IPS-18c (cell line): ENCODE data around the gene CGB7.
"Not testable (repeated sequence)": the region's sequence is repeated elsewhere in the genome, so short reads cannot be mapped to it uniquely, and the experiment has no call there.

Experiments used
- H3K4me3 ChIP-seq: 2 replicates; pipeline ENCODE4 v1.7.0; 2013; ENCODE audit warnings: low read depth, mild to moderate bottlenecking, low read length, moderate library complexity; ENCODE audit not compliant: insufficient read depth
- H3K9me3 ChIP-seq: one replicate; pipeline ENCODE4 v1.6.1; 2013; ENCODE audit warnings: mild to moderate bottlenecking, low read length, moderate library complexity; ENCODE audit not compliant: control insufficient read depth, insufficient read depth

The CGB7 gene

GRCh38 chr19:49025088-49025487, 32.5 kb downstream of the CGB7 start:
- H3K9me3 ChIP-seq, H3K4me3 ChIP-seq: not testable (repeated sequence)

GRCh38 chr19:49024233-49024632, 33.3 kb downstream of the CGB7 start, which contains the start of gene CGB3:
Gene CGB3 (minus strand): TSS chr19:49024333. CDS start chr19:49023971, 362 bp downstream.
- H3K9me3 ChIP-seq, H3K4me3 ChIP-seq: not testable (repeated sequence)

DNA sequence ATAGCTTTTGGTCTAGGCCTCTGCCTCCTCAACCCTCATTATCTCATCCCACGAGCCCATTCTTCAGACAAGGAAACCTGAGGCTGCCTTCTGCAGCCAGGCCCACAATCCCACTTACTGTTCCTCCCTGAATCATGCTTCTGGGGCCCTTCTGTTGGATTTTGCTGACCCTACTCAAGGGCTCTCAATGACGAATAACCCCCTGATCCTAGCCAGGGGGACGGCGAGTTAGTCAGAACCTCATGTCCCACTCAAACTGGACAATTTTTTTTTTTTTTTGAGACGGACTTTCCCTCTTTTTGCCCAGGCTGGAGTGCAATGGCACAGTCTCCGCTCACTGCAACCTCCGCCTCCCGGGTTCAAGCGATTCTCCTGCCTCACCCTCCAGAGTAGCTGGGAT, 35.4 kb downstream of the CGB7 start:
- H3K4me3 ChIP-seq, result no peak overlapping the region
- no peaks in the 10 kb centered on the region for H3K9me3 ChIP-seq

DNA sequence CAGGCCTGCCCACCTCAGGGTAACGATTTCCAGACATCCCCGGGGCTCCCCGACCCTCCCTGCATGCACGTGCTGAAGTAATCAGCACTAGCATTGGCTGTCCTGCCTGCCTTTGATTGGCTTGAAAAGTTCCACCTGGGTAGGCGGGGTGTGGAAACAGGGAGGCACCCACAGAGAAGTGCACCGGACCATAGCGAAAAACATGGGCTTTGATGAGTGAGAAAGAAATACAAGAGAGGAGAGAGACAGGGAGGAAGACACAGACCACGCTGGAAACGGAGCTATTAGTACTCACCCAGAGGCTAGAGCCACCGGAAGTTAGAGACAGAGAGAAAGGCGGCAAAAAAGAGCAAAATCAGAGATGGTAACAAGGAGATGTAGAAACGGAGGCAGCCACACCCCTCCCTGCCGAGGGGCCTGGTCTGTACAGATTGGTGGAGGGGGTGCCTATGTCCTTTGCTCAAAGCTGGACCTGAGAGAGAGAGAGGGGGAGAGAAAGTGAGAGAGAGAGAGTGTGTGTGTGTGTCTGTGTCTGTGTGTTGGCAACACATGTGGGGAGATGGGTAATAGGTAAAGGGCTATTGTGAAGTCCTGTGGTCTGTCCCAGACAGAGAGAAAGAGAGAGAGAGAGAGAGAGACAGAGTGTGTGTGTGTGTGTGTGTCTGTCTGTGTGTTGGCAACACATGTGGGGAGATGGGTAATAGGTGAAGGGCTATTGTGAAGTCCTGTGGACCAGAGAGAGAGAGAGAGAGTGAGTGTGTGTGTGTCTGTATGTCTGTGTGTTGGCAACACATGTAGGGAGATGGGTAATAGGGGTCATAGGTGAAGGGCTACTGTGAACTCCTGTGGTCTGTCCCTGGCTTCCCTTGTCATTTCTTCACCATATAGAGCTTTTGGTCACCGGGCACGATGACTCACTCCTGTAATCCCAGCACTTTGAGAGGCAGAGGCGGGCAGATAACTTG, 36.3 kb downstream of the CGB7 start:
- Histone ChIP-seq H3K9me3 (no peaks in the 10 kb centered on the region), H3K4me3 (no peak overlapping the region)

GRCh38 chr19:49020342-49020741, 37.2 kb downstream of the CGB7 start:
- Histone ChIP-seq H3K4me3 (no peak overlapping the region), H3K9me3 (no peaks in the 10 kb centered on the region)

DNA sequence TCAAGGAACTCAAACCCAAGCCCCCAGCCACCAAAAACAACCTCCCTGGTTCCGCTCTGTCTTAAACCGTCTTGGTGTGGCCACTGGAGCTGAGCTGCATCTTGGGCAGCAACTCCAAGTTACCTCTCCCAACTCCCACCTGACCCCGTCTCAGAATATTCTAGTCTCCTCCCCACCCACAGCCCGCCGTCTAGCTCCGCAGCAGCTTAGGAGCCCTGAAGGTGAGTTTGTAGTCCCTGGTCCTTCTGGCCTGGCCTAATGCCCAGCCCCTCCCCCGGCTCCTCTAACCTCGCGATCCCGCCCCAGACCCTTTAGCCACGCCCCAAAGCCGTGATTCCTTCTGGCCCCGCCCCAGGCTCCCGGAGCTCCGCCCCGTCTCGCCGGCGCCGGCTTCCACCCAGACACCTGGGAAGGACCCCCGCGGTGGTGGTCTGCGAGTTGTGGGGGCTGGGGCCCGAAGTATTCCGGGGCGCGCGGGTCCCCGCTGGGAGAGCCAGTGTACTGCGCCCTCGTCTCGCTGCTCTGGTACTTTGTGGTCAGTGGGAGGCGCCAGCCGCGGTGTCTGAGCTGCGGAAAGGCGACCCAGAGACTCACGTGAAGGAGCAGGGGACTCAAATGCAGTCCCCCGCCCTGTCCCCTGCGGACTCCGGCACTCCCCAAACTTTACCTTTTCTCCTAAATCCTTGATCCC, 38.2 kb downstream of the CGB7 start:
- H3K4me3 ChIP-seq, result peak overlapping the region; percentile 56; the same call in 1 of the 2 replicates

DNA sequence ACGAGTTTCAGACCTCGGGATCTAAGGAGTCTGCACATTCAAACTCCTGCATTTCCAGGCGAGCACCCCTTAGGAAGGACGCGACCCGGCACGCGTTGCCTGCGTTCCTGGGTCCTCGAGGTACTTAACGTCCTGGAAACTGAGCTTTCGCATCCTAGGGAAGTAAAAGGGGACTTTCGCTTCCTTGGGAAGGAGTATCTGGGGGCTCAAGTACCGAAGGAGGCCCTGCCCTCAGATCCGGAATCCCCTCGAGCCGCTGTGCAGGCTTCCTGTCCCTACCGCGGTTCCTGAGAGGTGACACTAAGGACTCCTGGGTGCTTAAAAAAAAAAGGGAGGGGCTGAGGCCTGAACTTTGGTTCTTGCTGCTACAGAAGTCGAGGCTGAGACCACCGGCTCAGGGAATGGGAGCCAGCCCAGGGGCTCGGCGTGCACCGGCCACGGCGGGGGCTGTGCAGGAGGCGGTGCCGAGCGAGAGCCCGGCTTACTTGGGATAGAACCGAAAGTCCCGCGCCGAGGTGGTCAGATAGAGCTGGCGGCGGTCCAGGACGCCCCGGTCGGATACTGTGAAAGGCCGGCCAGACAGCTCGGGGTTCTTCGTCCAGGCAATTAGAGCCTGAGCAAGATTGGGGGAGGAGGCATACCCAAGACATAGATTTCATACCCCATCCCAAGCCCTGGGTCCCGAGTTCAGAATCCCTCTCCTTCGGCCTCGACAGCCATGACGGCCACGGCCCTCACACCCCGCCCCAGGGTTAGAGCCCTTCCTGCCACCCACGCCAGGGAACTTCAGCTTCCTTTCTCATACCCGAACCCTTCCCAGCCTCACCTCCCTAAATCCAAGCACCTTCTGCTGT, 38.9 kb downstream of the CGB7 start:
- H3K4me3 ChIP-seq, result peak overlapping the region; percentile 50
- not testable (repeated sequence) for H3K9me3 ChIP-seq

More for the DNA sequence above, 38.2 kb downstream of the CGB7 start:
- no peaks in the 10 kb centered on the region for H3K9me3 ChIP-seq

DNA sequence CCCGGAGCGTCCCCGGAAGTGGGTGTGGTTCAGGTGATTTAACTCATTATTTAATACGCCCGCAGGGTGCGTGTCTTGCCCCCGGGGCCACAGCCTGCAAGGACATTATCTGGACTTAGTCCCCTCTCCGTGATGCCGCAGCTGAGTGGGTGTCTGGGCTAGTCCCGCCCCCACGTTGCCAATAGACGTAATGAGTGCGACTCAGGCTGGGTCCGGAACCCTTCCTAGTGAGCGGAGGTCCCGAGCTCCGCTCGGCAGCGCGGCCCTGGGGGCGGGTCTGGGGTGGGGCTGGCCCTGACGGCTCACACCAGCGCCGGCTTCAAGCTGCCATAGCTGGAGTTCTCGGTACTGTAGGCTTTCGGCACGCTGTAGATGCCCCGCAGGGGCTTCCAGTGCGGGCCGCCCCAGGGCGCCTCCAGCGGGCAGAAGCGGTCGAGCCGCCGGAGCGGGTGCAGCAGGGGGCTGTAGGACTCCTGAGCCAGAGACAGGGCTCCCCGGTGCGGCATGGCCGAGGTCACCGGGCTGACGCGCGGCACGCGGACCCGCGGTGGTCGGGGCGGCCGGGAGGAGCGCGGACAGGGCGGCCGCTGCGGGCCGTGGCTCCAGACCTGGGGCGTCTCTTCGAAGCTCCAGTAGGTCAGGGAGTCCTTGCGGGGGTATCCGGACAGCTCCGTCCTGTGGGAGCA, 39.7 kb downstream of the CGB7 start:
- Histone ChIP-seq H3K9me3 (no peaks in the 10 kb centered on the region), H3K4me3 (peak overlapping the region; percentile 50)

DNA sequence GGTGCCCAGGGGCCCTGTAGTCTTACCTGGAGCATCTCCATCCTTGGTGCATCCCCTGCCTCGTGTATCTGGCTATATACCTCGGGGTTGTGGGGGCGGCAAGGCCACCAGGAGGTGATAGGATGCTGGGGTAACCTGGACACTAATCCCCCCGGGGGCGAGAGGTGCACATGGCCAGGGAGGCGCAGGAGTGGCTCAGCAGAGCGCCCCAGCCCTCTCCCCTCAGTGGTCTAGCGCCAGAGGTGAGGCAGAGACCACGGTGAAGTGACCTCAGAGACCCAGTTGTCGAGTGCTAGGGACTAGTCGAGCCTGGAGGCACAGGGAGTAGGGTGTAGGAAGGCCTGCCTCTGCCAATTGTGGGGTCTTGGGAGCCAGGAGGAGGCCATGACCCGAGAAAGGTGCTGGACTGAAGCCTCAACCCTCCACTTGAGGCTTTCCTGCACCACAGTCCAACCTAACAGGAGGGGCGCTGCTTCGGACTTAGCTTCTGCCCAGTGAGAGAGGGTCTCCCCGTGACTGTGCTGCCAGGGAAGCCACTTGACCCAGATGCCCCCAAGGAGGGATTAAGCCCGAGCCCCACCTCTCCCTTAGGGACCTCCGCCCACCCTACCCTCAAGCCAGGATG, 40.4 kb downstream of the CGB7 start, which contains the start of gene LHB:
Gene LHB, minus strand, starts transcription at position 51 of the 625 bp plus-strand sequence. Its CDS starts 10 bp downstream, at position 41.
- Histone ChIP-seq H3K9me3 (no peaks in the 10 kb centered on the region), H3K4me3 (peak within 1 kb of the TSS; percentile 50)

DNA sequence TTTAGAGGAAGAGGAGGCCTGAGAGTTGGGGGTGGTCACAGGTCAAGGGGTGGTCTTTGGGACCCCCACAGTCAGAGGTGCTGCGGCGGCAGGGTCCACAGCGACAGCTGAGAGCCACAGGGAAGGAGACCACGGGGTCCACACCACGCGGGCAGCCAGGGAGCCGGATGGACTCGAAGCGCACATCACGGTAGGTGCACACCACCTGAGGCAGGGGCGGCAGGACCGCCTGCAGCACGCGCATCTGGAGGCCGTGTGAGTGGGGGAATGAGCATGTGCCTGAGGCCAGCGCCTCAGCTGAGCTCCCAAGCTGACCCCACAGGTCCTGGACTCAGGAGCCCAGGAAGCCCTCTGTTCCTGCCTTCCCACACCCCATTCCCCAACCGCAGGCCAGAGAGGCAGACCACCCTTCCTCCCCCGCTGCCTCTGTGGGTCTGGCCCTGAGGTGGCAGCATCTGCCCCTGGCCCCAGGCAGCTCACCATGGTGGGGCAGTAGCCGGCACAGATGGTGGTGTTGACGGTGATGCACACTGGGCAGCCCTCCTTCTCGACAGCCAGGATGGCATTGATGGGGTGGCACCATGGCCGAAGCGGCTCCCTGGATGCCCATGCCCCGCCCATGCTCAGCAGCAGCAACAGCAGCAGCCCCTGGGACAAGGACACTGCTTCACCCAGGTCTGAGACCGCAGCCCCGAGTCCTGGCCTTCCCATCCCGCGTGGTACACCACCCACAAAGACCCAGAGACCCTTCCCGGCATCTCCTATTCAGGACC, 41.3 kb downstream of the CGB7 start:
- Histone ChIP-seq H3K4me3 (no peak overlapping the region), H3K9me3 (no peaks in the 10 kb centered on the region)

GRCh38 chr19:49014870-49015255, 42.7 kb downstream of the CGB7 start:
- Histone ChIP-seq H3K9me3 (no peaks in the 10 kb centered on the region), H3K4me3 (no peak overlapping the region)

- no peaks in the 10 kb centered on the region for H3K9me3 ChIP-seq
- no peak overlapping the region for H3K4me3 ChIP-seq
Observed at GRCh38 chr19:49014123-49014869, 43.3 kb downstream of the CGB7 start.

- no peak overlapping the region for H3K4me3 ChIP-seq
- H3K9me3 ChIP-seq, result no peaks in the 10 kb centered on the region
Observed at GRCh38 chr19:49011194-49011593, 46.4 kb downstream of the CGB7 start.

- Histone ChIP-seq H3K4me3 (no peak overlapping the region), H3K9me3 (no peaks in the 10 kb centered on the region)
Observed at GRCh38 chr19:49010453-49010852, 47.1 kb downstream of the CGB7 start.

DNA sequence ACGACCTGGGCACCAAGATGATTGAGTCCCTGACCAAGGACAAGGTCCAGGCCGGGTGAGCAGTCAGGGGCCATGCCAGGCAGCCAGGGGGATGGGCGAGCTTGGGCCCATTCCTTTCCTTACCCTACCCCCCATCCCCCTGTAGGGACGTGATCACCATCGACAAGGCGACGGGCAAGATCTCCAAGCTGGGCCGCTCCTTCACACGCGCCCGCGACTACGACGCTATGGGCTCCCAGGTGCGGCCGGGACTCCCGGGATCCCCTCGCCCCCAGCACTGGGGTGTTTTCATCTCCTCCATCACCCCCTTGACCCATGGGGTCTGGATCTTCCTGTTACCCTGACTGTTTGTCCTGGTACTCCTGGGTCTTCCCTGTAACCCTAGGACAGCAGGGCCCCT, 47.7 kb downstream of the CGB7 start:
- H3K9me3 ChIP-seq, result no peaks in the 10 kb centered on the region
- no peak overlapping the region for H3K4me3 ChIP-seq
